ENCODE measurements around the gene LRRC1.

The LRRC1 gene

GRCh38 chr6:53896196-53896595 is 101.4 kb downstream of the LRRC1 start:
- no peak for DNase-seq

DNA sequence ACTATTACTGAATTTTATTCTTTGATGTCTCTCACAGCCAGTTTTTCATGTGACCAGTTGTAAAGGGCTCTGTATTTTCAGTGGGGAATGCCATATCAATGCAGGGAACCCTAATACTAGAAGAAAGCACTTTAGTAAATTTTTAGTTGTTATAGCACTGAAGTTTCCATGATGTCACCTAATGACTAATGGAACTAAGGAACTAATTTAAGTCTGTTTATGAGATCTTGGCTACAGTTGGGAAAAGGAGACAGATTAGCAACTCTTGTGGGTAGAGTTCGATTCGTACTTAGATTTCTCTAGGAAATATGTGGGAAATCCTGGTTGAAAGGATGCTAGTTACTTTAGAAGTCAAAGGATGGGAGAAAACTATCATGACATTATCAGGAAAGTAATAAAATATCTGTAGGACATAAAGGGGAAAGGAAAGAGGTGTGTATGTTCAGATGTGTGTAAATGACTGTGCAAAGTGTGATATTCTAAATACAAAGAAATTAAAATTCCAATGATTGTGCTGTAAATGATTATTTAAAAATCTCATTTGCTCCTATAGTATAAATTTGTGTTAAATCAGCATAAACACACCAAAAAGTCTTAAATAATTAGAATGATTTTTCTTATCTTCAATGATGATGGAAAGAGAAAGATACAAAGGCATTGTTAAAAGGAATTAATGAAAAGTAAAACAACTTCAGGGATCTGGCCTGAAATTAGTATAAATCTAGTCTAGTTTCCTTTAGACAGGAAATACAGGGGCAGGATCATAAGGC is 103.4 kb downstream of the LRRC1 start:
- no peak for DNase-seq

DNA sequence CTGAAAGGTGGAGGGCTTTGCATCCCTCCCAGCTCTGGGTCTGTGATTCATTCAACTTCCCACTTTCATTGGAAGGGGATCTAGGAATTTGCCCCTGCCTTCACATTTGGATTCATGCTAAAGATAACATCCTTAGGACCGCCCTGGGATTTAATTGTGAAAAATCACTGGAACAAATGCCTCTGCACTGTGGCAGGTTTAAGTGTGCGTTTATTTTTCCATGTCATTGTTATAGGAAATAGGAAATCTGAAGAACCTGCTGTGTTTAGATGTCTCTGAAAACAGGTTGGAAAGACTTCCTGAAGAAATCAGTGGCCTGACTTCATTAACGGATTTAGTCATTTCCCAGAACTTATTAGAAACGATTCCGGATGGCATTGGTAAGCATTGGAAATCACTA is 104.7 kb downstream of the LRRC1 start:
- DNase-seq = no peak

DNA sequence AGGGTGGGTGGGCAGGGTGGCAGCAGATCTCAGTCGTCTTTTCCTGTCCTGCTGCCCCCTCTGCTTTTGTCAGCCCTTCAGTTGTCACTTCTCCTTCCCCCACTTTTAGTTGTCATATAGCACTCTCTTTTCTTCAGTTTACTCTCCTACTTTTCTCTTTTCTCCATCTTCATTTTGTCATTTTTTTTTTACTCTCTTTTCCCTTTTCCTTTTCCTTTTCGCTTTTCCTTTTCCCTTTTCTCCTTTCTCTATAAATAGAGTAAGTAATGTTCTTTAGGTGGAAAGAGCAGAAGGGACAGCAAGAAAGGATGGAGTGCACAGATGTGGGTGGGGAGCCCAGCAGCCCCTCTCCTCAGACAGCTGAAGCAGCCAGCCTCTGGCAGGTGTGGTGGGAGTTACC is 108.6 kb downstream of the LRRC1 start:
- no peak for DNase-seq

GRCh38 chr6:53906103-53906502 is 111.3 kb downstream of the LRRC1 start:
- DNase-seq = peak; percentile 8 to 13

- DNase-seq = no peak
Measured at GRCh38 chr6:53906842-53907241, 112.0 kb downstream of the LRRC1 start.

DNA sequence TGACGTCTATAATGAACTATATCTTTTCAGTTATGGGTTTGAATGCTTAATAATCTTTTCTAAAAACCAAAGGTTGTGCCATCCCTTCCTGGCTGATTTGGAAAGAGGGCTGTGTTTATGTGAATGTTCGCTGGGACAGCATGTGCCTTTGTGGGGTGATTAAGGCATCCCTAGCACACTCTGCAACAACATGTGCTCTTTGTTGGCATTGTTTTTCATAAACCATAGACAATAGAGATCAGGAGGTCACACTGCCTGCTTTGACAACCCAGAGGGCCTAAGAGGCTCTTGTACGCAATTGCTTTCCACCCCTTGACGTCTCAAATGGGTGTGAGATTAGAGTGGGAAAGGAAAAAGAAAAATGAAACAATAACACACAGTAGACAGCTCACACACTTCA is 116.0 kb downstream of the LRRC1 start:
- no peak for DNase-seq

DNA sequence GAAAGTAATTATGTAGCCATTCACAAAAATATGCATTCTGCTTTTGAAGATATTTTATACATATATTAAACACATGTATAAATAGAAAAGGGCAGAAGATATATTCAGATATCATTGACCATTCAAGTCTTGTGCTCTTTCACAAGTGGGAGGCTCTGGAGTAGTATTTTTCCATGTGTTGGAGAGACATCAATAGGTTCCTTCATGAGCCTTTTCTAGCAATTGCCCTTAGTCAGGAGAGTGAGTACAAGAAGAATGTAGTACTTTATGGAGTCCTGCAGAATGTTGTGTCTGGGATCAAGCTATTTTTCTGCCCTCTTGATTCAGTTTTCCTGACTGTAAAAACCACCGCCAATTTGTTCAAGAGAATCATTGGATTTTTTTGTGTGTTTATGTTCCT is 117.9 kb downstream of the LRRC1 start:
- no peak for DNase-seq

DNA sequence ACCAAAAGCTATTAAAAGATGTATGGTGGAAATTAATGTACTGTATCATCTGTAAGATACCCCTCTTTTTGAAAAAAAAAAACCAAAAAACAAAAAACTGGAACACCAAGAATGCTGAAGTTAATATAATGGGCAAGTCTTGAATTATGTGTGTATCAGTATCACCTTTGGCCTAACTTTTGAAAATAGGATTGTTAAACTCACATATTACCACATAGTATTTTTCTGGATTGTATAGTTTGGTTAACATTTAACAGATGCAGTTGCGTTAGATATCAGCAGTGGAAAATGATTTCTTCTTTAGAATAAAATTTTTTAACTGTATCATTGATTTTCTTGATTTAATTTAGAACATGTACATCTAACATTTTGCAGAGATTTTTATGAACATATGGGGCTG is 118.5 kb downstream of the LRRC1 start:
- no peak for DNase-seq

GRCh38 chr6:53915026-53915691 is 120.4 kb downstream of the LRRC1 start:
- no peak for DNase-seq

DNA sequence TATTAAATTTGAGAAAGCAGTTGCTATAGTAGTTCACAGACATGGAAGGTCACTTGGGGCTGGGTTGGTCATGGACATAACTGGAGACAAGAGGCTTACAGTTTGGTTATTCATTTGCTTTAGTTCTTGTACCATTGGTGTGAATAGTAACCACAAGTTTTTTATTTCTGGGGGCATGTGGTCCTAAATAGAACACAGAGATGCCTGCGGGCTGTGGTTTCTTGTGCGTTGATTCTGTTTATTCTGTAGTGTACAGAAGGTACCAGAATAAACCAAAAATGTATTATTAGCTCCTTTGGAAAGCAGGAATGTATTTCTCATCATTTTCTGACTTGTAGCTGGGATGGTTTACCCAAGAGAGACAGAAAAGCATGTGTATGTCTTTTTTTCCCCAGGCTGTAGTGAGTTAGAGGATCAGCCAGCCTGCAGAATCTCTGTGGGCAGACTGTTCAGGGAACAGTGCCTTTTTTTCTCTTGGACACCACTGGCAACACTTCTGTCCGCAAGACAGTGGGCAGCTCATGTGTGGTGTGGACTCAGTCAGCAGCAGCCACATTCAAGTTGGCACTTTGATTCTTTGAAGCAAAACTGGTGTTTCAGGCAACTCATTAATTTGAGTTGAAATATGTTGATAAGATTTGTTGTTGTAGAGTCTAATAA is 122.1 kb downstream of the LRRC1 start:
- DNase-seq = no peak

DNA sequence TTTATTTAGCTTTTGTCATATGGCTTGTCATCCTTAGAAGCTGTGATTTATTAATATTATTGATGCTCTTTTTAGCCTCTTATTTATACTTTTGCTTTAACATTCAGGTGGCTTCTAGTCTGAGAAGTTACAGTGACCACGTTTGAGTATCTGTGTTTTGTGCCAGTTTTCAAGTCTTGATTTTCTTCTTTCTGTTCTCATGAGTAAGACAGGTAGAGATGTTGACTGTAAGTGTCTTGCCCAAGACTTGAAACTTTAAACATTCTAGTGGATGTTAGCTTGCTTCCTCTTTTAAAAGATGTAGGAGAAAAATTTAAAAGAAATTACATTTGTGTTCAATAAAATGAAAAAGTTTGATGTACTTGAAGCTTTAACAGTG is 122.6 kb downstream of the LRRC1 start:
- DNase-seq = no peak

GRCh38 chr6:53918854-53919510 is 124.2 kb downstream of the LRRC1 start:
- DNase-seq = no peak

DNA sequence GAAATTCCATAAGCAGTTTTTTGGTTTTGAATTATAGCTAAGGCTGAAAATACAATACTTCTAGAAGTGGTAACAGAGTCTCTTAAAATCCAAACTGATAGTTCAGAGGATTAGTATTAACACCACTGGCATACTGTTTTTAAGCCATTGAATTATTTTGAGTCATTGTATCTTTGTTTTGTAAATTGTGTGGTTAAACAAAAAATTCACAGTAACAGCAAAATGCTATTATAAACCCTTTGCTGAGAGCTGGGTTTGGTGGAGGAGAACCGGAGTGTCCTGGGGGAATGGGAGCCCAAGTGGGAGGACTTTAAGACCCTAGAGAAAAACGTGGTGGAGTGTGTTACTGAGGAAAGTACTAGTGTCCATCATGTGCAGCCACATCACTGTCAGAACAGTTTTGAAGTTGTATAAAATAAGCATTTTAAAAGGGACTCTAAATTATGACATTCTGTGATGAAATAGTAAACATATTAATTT is 125.1 kb downstream of the LRRC1 start:
- no peak for DNase-seq

- no peak for DNase-seq
Measured at GRCh38 chr6:53920881-53921280, 126.1 kb downstream of the LRRC1 start.

- DNase-seq = no peak
Measured at GRCh38 chr6:53921639-53922038, 126.8 kb downstream of the LRRC1 start.

GRCh38 chr6:53922539-53922981 is 127.8 kb downstream of the LRRC1 start:
- no peak for DNase-seq

GRCh38 chr6:53924277-53924676 is 129.5 kb downstream of the LRRC1 start:
- no peak for DNase-seq

- DNase-seq = no peak
Measured at GRCh38 chr6:53924821-53925422, 130.1 kb downstream of the LRRC1 start.

DNA sequence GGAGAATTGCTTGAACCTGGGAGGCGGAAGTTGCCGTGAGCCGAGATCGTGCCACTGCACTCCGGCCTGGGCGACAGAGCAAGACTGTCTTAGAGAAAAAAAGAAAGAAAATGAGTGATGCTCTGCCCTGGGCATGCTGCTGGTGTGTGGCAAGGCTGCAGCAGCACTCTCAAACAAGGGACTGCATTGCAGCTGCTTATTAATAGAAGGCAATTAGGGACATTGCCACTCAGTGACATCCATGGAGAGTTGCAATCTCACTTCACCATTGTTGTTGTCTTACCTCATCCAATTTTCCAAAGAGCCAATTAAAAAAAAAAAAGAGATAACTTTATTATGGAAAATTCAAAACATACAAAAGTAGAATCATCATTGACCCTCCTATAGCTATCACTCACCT is 131.1 kb downstream of the LRRC1 start:
- peak in 1 of 2 experiments; percentile 3 for DNase-seq

DNA sequence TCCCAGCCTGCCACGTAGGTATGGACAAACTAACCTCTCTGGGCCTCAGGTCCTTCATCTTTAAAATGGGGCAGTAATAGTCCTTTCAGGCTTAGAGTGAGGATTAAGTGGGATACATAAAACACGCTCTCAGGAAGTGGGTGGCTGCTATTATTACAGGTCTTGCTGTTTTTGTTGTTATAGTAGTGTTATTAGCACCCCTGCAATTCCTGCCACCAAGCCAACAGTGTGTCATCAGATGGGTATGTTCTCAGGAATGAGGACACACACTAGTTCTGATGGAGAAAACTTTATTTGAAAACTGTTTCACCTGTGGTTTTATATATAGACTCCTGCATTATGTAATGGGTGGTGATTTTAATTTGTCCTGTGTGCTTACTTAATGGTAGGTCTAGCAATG is 131.7 kb downstream of the LRRC1 start:
- no peak for DNase-seq

DNA sequence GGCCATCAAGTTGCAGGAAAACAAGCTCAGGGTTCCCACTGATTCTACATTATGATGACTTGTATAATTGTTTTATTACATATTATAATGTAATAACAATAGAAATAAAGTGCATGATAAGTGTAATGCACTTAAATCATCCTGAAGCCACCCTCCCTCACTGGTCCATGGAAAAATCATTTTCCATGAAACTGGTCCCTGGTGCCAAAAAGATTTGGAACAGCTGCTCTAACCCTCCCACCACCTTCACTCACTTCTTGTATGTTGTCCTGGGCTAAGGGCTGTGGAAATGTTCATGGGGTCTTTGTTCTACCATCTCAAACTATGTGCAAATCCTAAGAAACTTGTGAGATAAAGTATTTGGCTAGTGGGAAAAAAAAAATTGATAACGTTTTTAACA is 133.8 kb downstream of the LRRC1 start:
- DNase-seq = no peak

All from NCI-H524 (cell line).